Gastrocnemius medialis (tissue), 4 donors: ENCODE results near the gene KLHDC10.

ENCODE experiments used
- POLR2A ChIP-seq, 2 donors: fragments of 450-650 bp; IDR thresholded peaks; one replicate each; pipeline ENCODE4 v1.6.1; 2017; ENCODE audit warnings: antibody characterized with exemption in 2 of 2, mild to moderate bottlenecking in 2 of 2, moderate library complexity in 2 of 2
- TF ChIP-seq, protein P1 (sequence below), 5 experiments: fragments of 450-650 bp in 3 of 5; fragments of 200-600 bp in 2 of 5; sonication (generic) in 2 of 5; IDR thresholded peaks in 4 of 5; conservative IDR thresholded peaks in 1 of 5; 1 replicate in 4 of 5; 2 replicates in 1 of 5; pipeline ENCODE4 v1.5.1; 2016 to 2019; ENCODE audit warnings: antibody characterized with exemption in 5 of 5, mild to moderate bottlenecking in 3 of 5, moderate library complexity in 3 of 5

DNA sequence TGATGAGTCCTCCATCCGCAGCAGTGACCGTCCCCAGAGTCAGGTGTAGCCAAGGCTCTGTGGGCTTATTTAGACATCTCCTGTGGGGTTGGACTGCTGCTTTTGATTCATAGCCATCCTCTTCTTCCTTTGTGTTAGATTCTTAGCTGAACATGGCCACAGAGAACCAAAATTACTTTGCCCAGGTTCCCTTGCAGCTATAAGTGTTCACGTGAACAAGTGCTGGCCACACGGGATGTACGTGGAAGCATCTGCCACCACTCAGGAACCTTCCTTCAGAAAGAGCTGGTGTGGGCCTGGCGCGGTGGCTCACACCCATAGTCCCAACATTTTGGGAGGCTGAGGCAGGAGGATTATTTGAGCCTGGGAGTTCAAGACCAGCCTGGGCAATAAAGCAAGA, 85.8 kb downstream of the KLHDC10 start:
- TF ChIP-seq POLR2A (IDR thresholded peaks at IDR 0.05) = no peak
- TF ChIP-seq, protein P1, sequence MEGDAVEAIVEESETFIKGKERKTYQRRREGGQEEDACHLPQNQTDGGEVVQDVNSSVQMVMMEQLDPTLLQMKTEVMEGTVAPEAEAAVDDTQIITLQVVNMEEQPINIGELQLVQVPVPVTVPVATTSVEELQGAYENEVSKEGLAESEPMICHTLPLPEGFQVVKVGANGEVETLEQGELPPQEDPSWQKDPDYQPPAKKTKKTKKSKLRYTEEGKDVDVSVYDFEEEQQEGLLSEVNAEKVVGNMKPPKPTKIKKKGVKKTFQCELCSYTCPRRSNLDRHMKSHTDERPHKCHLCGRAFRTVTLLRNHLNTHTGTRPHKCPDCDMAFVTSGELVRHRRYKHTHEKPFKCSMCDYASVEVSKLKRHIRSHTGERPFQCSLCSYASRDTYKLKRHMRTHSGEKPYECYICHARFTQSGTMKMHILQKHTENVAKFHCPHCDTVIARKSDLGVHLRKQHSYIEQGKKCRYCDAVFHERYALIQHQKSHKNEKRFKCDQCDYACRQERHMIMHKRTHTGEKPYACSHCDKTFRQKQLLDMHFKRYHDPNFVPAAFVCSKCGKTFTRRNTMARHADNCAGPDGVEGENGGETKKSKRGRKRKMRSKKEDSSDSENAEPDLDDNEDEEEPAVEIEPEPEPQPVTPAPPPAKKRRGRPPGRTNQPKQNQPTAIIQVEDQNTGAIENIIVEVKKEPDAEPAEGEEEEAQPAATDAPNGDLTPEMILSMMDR (IDR thresholded peaks at IDR 0.05 in 4 of 5, conservative IDR thresholded peaks at IDR 0.05 in 1 of 5) = no peak
